ENCODE data around the gene CNTNAP5. TPM values are rescaled to one million over a fixed set of nuclear protein-coding genes. Genes with fewer than 3 reads are reported as not detected.

Gene CNTNAP5
- total RNA-seq, 1 experiment from 2014 or later = not detected

DNA sequence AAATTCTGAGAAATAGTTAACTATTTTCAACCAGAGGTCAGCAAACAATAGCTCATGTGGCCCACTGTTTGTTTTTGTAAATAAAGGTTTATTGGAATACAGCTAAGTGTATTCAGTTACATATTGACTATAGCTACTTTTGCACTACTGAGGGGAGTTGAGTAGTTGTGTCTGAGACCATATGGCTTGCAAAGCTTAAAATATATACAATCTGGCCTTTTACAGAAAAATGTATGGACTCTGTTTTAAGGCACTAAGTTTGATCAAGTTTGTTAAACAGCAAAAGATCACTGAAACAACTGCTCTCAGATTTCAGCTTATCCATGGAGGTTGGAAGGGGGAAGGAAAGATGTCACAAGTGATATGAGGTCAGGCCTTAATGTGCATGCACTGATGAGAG lies 667.1 kb downstream of the CNTNAP5 start:
- DNase-seq (ENCODE audit: low read depth) = no peak

GRCh38 chr2:124692707-124693106 lies 667.6 kb downstream of the CNTNAP5 start:
- DNase-seq (ENCODE audit: low read depth) = no peak

DNA sequence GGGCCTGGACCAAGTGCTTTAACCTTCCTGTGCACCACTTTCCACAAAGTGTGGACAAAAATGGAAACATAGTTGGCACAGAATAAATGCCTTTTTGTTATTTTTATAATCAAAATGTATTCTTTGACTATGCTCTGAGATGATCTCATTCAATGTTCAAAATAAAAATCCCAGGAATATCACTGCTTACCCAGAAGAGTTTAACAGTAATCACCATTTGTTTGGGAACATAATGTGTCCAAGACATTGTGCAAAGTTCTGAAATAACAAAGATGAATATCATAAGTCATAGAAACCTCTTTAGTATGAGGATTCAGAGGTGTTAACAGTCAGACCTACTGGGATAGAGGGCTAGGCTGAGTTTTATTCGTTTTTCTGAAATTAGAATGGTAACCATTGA lies 668.1 kb downstream of the CNTNAP5 start:
- DNase-seq (ENCODE audit: low read depth) = no peak

DNA sequence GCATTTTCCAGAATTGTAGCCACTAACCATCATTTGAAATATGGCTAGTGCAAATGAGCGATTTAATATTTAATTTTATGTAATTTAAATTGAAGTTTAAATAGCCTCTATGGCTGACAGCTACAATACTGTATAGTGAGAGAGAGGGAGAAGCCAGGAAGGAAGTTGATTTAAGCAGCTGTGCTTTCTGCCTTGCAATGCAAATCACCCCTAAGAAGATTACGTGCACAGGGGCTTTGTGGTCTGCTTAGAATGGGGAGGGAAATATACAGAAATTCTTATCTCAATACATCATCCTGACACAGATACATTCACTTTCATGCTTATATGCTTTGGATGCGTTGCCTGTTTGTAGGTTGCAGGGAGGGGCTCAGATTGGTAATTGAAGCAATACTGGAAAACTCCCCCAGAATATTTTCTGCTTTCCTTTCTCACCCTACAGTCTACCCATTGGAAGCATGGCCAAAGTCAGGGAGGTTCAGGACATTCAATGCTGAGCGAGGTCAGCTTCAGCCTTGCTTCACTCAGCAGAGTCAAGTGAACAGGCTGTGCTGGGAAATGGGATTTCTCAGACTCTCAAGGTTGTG lies 674.0 kb downstream of the CNTNAP5 start:
- DNase-seq (ENCODE audit: low read depth) = no peak

DNA sequence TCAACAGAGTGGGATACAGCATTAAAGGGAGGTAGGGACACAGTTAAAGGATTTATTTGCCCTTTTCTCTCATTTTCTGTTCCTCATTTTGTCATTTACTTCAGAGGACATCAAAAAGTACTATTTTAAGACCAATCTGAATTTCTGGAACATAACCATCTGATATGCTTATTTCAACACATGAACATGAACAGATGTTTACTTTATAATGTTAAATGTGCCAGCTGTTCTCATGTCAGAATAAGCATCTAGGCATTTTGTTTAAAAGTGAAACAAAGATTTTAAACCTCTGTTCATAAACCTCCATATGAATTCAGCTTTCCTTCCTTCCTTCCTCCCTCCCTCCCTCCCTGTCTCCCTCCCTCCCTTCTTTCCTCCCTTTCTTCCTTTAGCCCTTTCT lies 677.7 kb downstream of the CNTNAP5 start:
- no peak for DNase-seq (ENCODE audit: low read depth)

DNA sequence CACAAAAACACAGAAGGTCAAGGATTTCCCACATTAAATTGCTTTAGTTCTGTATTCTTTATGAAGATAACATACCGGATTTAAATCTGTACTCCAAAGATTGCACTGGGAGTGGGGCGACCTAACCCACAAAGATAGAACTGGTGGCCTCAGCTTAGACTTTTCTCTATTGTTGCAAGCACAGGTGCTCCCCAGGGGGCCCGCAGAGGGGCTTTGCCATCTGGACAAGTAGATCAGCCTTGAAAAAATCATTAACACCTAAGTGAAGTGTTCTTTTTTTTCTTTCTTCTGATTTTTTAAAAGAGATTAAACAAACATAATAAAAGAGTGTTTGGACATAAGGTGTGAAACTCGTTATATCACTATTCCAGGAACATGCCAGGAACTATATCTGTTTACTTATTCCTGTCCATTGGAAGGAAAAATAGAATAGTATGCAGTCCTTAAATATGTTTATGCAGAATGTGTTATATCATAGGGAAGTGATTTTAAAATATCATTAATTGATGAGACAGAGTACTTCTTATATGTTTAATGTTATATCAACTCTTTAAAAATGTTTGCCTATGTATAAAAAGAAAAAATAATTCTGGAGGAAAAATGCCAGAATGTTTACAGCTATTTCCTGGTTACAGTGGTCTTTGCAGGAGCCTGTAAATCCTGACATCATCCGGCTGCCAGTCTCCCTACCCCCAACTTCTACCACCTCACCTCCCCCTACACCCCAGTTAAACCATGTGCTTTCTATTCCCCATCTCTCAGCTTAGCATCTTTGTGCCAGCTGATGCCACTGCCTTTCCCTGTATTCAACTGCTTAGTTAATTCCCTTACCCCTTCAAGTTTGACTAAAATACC lies 679.2 kb downstream of the CNTNAP5 start:
- no peak for DNase-seq (ENCODE audit: low read depth)

DNA sequence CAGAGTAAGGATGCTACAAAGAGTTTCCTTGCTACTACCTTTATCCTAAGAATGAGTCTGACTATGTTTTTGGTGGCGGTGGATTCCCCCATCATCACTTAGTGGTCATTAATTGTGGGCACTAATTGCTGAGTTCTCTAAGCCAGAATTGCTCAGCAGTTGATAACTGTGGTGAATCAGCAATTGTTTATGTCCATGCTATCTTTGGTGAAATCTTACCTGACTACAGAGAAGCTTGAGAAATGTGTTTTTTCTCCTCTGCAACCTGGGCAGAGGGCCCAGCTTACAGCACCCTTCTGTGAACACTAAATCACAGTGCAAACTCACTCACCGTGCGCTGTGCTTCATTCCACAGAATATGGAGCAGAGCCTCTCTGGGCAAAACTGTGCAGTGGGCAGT lies 683.6 kb downstream of the CNTNAP5 start:
- DNase-seq (ENCODE audit: low read depth) = no peak

GRCh38 chr2:124713969-124714368 lies 688.9 kb downstream of the CNTNAP5 start:
- DNase-seq (ENCODE audit: low read depth) = no peak

GRCh38 chr2:124725187-124725586 lies 700.1 kb downstream of the CNTNAP5 start:
- DNase-seq (ENCODE audit: low read depth) = no peak

GRCh38 chr2:124740636-124741035 lies 715.5 kb downstream of the CNTNAP5 start:
- no peak for DNase-seq (ENCODE audit: low read depth)

DNA sequence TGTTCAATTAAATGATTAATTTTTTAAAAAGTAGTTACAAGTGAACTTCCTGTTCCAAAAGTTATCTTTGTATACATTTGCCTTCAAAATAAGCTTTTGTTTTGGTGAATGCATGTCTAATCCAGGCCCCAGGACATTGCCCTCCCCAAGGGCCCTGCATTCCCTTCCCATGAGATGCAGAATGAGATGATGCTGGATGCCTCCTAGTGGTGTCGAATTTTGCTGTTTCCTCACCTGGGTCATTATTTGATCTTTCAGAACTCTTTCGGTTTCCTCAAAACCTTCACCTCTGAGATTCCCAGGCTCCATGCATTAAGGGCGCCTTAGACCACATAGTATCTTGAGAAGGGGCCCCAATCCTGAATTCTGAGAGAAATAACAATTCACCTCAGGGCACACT lies 728.8 kb downstream of the CNTNAP5 start:
- no peak for DNase-seq (ENCODE audit: low read depth)

DNA sequence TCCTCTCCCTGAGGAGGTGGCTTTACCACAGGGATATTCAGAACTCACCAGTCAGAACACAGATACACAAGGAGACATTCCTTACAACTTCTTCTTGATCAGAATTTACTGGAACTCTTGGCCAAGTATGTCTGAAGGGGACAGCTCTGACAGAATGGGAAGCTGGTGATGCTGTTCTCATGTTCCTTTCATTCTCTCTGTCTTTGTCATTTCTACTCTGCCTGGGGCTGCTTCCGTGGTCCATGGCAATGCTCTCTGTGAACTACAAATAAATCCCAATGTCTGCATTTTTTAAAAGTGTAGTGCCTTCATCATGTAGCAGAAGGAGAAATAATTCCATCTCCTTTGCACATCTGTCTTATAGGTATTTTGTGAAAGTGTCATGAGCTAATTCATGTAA lies 730.3 kb downstream of the CNTNAP5 start:
- DNase-seq (ENCODE audit: low read depth) = no peak

DNA sequence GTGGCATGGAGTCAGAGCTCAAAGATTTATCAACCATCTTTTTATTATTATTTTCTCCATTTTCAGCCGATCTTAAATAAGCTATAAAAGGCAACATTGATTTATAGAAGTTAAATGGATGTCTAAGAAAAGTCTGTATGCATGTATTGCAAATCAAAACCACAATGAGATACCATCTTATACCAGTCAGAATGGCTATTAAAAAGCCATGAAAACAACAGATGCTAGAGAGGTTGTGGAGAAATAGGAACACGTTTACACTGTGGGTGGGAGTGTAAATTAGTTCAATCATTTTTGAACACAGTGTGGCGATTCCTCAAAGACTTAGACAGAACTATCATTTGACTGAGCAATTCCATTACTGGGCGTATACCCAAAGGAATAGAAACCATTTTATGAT lies 731.0 kb downstream of the CNTNAP5 start:
- DNase-seq (ENCODE audit: low read depth) = no peak

DNA sequence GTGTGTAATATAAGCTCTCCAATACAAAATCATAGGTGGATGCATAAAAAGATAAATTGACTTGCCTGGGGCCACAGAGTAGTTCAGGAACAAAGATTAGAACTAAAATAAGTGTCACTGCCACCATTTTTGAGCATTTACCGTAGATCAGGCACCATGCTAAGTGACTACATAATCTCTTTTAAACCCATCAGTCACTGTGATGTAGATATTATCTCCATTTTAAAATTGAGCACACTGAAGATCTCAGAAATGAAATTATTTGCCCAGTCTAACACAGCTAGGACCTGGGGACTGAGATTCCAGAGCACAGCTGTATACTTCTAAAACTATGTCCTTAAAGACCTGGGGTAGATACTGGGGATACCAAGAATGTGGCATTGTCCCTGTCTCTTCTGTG lies 737.3 kb downstream of the CNTNAP5 start:
- DNase-seq (ENCODE audit: low read depth) = no peak

GRCh38 chr2:124763611-124764010 lies 738.5 kb downstream of the CNTNAP5 start:
- no peak for DNase-seq (ENCODE audit: low read depth)

GRCh38 chr2:124774781-124775180 lies 749.7 kb downstream of the CNTNAP5 start:
- DNase-seq (ENCODE audit: low read depth) = no peak

DNA sequence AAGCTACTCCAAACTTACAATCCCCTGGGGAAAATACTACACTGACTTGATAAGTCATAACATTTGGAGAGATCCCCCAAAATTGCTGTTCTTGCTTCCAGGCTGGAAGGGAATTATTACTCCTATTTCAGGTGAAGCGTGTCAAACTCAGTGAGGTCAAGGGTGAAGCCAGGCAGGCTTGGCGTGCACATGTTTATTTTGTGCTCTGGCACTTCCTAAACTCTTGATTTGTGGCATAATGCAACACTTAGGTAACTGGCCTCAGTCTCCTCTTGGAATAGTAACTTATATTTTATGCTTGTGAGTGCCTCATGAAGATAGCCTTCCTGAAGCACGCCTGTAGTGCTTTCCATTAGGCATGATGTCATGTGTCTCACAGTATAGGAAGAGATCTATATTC lies 751.2 kb downstream of the CNTNAP5 start:
- DNase-seq (ENCODE audit: low read depth) = no peak

DNA sequence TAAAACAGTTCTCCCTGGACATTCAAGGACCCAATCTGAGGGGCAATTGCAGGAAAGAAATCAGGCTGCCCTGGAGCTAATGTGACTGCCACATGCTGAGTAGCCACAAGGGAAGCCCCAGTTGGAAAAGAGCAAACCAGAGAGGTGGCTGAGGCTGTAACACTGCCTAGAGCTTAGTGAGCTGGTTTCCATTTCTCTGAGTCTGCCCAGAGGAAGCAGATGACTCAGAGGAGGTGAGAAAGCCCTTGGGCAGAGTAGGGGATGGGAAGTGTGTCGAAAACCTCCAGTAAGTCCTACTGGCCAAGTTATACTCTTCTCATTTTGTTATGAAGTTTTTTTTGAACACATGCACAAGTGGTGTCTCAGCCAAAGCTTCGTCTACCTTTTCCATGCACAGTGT lies 753.0 kb downstream of the CNTNAP5 start:
- DNase-seq (ENCODE audit: low read depth) = no peak

DNA sequence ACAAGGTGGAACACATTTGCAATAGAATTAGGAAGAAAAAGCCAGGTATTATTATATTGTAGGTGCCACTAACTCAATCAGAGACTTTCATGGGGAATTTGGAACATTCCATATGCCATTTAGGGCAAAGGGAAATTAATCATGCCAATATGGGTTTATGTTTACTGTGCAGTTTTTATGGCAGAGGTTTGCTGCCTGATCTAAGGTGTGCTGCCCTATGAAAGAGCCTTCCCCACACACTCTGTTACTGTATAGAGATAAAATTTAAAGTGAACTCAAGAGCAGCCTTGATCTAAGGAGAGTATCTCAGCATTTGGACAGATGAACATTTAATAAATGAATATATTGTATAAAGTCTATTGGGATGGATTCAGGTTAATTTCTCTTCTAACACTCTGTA lies 771.6 kb downstream of the CNTNAP5 start:
- no peak for DNase-seq (ENCODE audit: low read depth)

GRCh38 chr2:124797049-124797448 lies 772.0 kb downstream of the CNTNAP5 start:
- DNase-seq (ENCODE audit: low read depth) = no peak

DNA sequence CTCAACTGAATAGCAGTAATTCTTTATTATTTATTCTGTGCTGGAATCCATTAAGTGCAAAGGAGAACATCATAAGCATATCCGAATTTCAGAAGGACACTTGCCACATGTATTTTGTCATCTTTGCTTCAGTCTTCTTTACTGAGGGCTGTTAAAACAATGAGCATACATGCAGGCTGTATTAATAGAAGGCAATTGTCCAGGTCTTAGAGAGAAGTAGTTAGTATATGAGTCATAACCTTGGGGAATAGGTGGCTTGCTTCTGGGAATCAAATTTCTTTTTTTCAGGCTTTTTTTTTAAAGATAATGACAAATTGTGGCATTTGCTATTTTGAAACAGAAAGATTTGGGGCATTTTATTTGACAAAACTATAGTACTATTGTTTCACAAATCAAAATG lies 773.5 kb downstream of the CNTNAP5 start:
- no peak for DNase-seq (ENCODE audit: low read depth)

GRCh38 chr2:124804014-124804940 lies 779.2 kb downstream of the CNTNAP5 start:
- DNase-seq (ENCODE audit: low read depth) = no peak
